NT2/D1 (cell line): ENCODE results near the gene ARHGAP42.

Experiments
- DNase-seq: peaks from one replicate; pipeline ENCODE4 v3.0.0-alpha.2; 2011; ENCODE audit warnings: low read depth, low spot score
- H3K27me3 ChIP-seq: 2 replicates; pipeline ENCODE4 v1.6.0; 2011; ENCODE audit warnings: mild to moderate bottlenecking; ENCODE audit not compliant: insufficient read length, insufficient read depth
- H3K36me3 ChIP-seq: 2 replicates; pipeline ENCODE4 v1.6.1; 2011; ENCODE audit warnings: mild to moderate bottlenecking, low read length, mixed read lengths; ENCODE audit not compliant: insufficient read depth, insufficient read length
- H3K4me1 ChIP-seq: 2 replicates; pipeline ENCODE4 v1.5.1; 2011; ENCODE audit not compliant: insufficient read depth, insufficient read length
- H3K4me3 ChIP-seq: 2 replicates; pipeline ENCODE4 v1.5.1; 2011; ENCODE audit warnings: low read depth; ENCODE audit not compliant: insufficient read length
- H3K9ac ChIP-seq: 2 replicates; pipeline ENCODE4 v1.6.0; 2011; ENCODE audit warnings: low read depth; ENCODE audit not compliant: insufficient read length
- H3K9me3 ChIP-seq: 2 replicates; pipeline ENCODE4 v1.5.1; 2011; ENCODE audit warnings: mild to moderate bottlenecking, low read length; ENCODE audit not compliant: insufficient read depth
- SUZ12 ChIP-seq: IDR thresholded peaks from 2 replicates; pipeline ENCODE4 v1.6.1; 2011; ENCODE audit not compliant: insufficient read length, insufficient read depth; ENCODE audit errors: extremely low read depth
- YY1 ChIP-seq: IDR thresholded peaks from 2 replicates; pipeline ENCODE4 v1.6.1; 2011; ENCODE audit not compliant: insufficient read length, insufficient read depth
- ZNF274 ChIP-seq: IDR thresholded peaks from 2 replicates; pipeline ENCODE4 v1.6.1; 2011; ENCODE audit warnings: mild to moderate bottlenecking, low read depth, low read length

ARHGAP42 gene

DNA sequence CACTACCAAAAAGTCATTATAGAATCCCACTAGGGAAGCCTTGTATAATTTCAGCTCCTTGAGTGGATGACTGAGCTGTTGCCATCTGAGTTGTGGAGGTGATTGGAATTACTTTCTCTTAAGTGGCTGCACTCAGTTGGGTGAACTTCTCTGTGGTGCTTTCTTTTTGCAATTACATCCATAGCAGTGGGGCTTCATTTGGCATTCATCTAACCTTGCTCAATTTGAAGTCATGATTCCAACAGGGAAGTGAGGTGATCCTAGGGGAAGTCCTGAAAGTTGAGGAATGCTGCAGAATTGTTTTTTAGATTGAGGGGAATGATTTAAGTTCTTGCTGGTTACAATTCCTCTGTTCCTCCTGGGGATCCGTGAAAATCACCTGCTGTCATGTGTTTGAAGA lies 39.6 kb downstream of the ARHGAP42 start:
- no peaks in the 10 kb centered on the region for H3K9me3 ChIP-seq
- no peaks in the 10 kb centered on the region for H3K36me3 ChIP-seq
- DNase-seq, result no peak
- no peaks in the 10 kb centered on the region for H3K27me3 ChIP-seq
- H3K4me3 ChIP-seq, result no peak overlapping the region
- H3K9ac ChIP-seq, result no peak overlapping the region
- TF ChIP-seq ZNF274 (no peak), YY1 (no peak), SUZ12 (no peak)
- no peaks in the 10 kb centered on the region for H3K4me1 ChIP-seq

DNA sequence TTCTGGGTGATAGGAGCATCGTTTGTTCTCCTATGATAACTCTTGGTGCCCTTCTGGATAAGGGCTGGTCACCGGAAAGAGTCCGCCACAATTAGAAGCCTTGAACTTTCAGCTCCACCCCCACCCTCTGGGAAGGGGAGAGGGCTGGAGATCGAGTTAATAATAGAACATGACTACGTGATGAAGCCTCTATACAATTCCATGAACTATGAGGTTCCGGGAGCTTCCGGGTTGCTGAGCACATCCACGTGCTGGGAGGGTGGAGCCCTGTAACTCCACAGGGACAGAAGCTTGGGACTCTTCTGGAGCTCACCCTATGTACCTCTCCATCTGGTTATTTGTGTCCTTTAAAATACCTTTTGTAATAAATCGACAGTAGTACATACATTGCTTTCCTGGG lies 40.3 kb downstream of the ARHGAP42 start:
- Histone ChIP-seq H3K27me3 (no peaks in the 10 kb centered on the region), H3K9me3 (no peaks in the 10 kb centered on the region), H3K9ac (no peak overlapping the region), H3K4me3 (no peak overlapping the region), H3K36me3 (no peaks in the 10 kb centered on the region), H3K4me1 (no peaks in the 10 kb centered on the region)
- DNase-seq, result no peak
- TF ChIP-seq ZNF274, result no peak
- TF ChIP-seq YY1, result no peak
- no peak for TF ChIP-seq SUZ12

DNA sequence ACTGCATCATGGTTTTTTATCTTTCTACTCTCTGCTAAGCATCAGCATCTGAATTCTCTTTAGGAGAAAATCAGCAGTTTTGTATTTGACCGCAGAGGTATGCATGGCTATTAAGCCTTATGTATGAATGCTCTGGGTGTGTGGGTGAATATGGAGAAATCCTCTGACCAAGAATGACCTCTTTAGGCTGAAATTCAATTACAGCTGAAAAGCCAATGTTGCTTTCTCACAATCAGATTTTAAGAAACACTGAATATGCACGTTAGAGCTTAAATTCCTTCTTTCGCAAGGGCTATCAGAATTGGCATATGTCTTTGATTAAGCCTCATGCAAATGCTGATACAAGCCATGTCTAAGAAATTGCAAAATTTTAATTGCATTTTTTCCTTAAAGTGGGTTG lies 43.2 kb downstream of the ARHGAP42 start:
- no peak for DNase-seq
- no peaks in the 10 kb centered on the region for H3K9me3 ChIP-seq
- no peaks in the 10 kb centered on the region for H3K36me3 ChIP-seq
- H3K4me3 ChIP-seq, result no peak overlapping the region
- H3K27me3 ChIP-seq, result no peaks in the 10 kb centered on the region
- no peak for TF ChIP-seq ZNF274
- TF ChIP-seq SUZ12, result no peak
- no peak for TF ChIP-seq YY1
- H3K4me1 ChIP-seq, result no peaks in the 10 kb centered on the region
- no peak overlapping the region for H3K9ac ChIP-seq

DNA sequence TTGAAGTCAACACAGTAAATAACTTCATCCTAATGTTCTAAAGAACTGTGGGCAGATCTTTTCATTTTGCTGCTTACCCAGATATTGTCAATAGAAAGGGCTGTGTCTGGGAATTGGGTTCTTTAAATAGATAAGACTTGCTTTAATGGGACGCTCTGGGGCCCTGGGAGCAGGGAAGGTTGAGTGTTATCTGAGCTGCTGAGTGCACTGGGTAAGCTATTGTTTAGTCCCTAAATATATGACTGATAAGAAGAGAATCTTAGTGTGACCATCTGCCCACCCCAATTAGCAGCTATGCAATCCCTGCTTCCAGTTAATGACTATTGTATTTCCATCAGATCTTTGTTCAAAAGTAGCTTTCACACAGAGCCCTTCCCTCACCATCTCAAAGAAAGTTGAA lies 44.4 kb downstream of the ARHGAP42 start:
- Histone ChIP-seq H3K36me3 (no peaks in the 10 kb centered on the region), H3K27me3 (no peaks in the 10 kb centered on the region), H3K4me1 (no peaks in the 10 kb centered on the region), H3K9ac (no peak overlapping the region), H3K4me3 (no peak overlapping the region), H3K9me3 (no peaks in the 10 kb centered on the region)
- no peak for DNase-seq
- no peak for TF ChIP-seq YY1
- TF ChIP-seq ZNF274, result no peak
- TF ChIP-seq SUZ12, result no peak

DNA sequence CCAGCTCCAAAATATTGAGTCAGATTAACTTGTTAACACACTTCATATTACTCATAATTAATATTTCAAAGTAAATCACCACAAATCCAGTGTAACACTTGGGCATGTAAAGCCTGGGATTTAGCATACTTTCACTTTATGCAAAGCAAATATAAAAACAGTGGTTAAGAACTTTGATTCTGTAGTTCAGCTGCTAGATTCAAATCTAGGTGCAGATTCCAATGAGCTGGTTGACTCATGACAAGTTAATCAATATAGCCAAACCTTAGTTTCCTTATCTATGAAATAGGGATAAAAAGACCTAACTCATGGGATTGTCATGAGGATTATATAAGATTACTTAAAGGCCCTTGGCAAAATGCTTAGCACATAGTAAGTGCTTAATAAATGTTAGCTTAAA lies 45.9 kb downstream of the ARHGAP42 start:
- H3K36me3 ChIP-seq, result no peaks in the 10 kb centered on the region
- no peak for TF ChIP-seq ZNF274
- TF ChIP-seq SUZ12, result no peak
- TF ChIP-seq YY1, result no peak
- H3K27me3 ChIP-seq, result no peaks in the 10 kb centered on the region
- no peaks in the 10 kb centered on the region for H3K9me3 ChIP-seq
- no peak for DNase-seq
- H3K4me3 ChIP-seq, result no peak overlapping the region
- no peak overlapping the region for H3K9ac ChIP-seq
- no peaks in the 10 kb centered on the region for H3K4me1 ChIP-seq

DNA sequence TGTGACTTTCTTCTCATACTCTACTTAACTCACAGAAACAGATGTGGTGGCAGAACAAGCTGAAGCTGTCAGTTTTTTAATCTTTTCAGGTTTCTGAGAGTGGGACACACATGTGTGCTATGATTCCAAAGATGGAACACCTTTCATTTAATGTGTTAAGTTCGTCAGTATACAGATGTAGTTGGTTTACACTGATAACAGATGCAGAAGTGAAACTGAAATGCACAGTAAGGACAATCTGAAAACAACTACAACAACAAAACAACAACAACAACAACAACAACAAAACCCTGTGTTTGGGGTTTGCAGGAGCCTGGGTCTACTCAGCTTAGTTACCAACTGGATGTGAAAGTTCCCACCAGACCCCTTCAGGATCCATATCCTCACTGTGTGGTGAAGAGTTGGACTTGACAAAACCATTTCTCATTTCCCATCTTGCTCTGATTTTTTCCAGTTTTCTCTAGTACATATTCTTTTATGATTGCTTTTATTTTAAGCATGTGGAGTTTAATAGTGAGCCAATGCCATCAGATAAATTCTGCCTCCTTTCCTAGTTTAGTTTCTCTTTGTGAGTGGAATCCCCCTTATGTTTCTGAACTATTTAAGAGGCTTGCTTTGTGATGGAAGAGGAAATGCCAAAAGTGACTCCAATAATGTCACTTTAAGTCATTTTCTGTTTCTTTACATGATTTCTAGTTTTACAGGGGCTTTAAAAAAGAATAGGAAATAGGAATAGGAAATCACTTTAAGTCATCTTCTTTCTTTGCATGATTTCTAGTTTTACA lies 47.8 kb downstream of the ARHGAP42 start:
- TF ChIP-seq ZNF274 (no peak), SUZ12 (no peak), YY1 (no peak)
- H3K4me3 ChIP-seq, result no peak overlapping the region
- H3K4me1 ChIP-seq, result no peaks in the 10 kb centered on the region
- H3K9me3 ChIP-seq, result no peaks in the 10 kb centered on the region
- no peaks in the 10 kb centered on the region for H3K36me3 ChIP-seq
- no peaks in the 10 kb centered on the region for H3K27me3 ChIP-seq
- DNase-seq, result no peak
- H3K9ac ChIP-seq, result no peak overlapping the region

DNA sequence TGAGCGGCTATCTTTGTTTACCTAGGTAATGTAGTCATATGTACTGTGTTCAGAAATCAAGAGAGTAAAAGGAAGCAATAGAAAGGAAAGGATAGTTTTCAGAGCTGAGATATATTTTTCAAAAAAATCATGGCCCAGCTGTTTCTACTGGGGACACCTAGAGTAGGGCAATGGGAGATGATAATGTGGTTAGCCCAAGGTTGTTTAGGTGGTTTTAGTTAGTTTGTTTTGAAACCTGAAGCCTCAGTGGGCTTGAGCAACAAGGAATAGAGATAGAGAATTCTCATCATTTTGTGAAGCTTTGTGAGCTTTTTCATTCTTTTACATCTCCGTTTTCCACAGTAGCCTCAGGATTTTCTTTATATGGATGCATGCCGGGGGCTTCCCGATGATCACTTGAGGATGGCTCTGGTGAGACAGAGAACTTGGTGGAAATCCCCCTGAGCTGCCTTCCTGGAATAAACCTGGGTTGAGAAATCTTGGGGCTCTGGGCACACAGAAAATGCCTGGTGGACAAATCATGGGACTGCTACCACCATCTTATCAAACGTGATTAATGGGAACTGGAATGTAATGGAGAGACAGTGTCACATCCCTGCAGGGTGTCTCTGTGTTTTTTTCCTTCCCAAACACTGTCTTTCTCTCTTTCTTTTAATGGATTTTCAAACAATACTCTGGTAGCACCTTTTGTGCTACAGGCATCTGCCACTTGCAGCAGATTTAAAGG lies 49.0 kb downstream of the ARHGAP42 start:
- H3K4me1 ChIP-seq, result no peaks in the 10 kb centered on the region
- H3K4me3 ChIP-seq, result no peak overlapping the region
- no peaks in the 10 kb centered on the region for H3K27me3 ChIP-seq
- H3K36me3 ChIP-seq, result no peaks in the 10 kb centered on the region
- H3K9me3 ChIP-seq, result no peaks in the 10 kb centered on the region
- no peak for DNase-seq
- H3K9ac ChIP-seq, result no peak overlapping the region
- no peak for TF ChIP-seq SUZ12
